A549 treated with RU486 at 1 μM for 4 hours (cell line): ENCODE results near the gene RAB40B. TPM values are rescaled to one million over a fixed set of nuclear protein-coding genes. Genes with fewer than 3 reads are reported as not detected.

Experiments
- total RNA-seq: library from RNA; stranded (reverse); fragments of 200-300 nt; extraction: Qiagen RNA extraction; gene quantifications from 5 replicates; pipeline ENCODE4 v1.2.3, GENCODE V29; 2022; ENCODE audit warnings: low read depth

The RAB40B gene, protein sequence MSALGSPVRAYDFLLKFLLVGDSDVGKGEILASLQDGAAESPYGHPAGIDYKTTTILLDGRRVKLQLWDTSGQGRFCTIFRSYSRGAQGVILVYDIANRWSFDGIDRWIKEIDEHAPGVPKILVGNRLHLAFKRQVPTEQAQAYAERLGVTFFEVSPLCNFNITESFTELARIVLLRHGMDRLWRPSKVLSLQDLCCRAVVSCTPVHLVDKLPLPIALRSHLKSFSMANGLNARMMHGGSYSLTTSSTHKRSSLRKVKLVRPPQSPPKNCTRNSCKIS
- total RNA-seq: 14.2 to 21.1 TPM (median 17.5 TPM) in 5 replicates

DNA sequence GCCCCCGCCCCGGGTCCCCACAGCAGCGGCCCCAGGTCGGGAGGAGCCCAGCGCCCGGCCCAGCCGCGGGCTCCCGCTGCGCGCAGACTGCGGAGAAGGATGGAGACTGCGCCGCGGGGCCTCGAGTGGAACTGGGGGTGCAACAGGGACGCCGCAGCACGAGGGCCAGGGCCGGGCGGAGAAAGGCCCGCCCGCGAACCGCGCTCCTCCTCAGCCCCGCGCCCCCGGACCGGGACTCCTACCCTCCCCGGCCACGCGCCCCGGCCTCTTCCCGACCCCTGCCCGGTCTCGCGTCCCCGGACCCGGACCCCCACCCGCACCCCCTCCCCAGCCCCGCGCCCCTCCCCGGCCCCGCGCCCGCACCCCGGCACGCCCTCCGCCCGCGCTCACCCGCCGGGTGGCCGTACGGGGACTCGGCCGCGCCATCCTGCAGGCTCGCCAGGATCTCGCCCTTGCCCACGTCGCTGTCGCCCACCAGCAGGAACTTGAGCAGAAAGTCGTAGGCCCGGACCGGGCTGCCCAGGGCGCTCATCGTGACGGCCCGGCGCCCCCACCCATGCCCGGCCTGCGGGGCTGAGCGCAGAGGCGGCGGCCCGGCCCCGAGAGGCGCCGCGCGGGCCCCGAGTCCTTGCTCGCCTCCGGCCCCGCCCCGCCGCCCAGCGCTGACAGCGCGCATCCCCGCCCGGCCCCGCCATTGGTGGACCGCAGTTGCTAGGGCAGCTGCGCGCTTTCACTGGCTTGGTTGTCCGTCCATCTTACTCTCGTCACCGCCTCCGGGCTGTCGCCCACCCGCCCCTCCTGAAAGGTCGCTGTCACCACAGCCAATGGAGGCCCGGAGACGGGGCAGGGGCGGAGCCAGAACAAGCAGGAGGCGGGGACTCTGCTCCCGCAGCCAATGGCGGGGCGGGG lies at the start of gene RAB40B:
TSS of gene RAB40B (minus strand) at position 634 of the 909 bp plus-strand sequence. CDS start at position 532, 102 bp downstream.

DNA sequence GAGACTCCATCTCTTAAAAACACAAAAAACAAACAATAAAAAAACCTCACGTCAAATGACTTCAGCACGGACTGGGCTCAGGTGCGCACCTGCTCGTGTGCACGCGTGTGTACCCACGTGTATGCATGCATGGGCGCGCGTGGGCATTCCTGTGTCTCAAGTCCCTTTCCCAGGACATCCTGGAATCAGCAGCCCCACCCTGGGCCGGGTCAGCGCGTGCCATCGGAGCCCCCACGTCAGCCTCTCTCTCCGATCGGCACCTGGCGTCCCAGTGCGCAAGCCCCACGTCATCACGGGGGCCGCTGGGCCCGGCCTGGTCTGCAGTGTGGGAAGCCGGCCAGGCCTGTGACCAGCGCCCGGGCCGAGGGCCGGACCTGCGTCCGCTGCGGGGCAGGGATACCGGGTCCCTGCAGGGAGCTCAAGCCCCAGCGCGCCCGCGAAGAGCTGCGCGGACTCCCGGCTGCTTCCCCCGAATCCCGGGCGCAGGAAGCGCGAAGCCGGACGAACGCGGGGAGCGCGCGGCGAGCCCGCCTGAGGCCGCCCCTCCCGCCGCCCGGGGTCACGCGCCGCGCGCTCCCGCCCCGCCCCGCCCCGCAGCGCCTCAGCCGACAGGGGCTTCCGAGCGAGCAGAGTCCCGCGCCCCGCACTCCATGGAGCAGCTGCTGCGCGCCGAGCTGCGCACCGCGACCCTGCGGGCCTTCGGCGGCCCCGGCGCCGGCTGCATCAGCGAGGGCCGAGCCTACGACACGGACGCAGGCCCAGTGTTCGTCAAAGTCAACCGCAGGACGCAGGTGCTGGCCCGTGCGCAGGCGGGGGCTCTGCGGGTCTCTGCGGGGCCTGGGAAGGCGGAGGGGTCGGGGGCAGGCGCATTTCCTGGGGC lies 36.7 kb upstream of the RAB40B start, which contains the start of gene FN3K:
TSS of gene FN3K (plus strand) at position 629 of the 880 bp plus-strand sequence. CDS start at position 651, 22 bp downstream.

DNA sequence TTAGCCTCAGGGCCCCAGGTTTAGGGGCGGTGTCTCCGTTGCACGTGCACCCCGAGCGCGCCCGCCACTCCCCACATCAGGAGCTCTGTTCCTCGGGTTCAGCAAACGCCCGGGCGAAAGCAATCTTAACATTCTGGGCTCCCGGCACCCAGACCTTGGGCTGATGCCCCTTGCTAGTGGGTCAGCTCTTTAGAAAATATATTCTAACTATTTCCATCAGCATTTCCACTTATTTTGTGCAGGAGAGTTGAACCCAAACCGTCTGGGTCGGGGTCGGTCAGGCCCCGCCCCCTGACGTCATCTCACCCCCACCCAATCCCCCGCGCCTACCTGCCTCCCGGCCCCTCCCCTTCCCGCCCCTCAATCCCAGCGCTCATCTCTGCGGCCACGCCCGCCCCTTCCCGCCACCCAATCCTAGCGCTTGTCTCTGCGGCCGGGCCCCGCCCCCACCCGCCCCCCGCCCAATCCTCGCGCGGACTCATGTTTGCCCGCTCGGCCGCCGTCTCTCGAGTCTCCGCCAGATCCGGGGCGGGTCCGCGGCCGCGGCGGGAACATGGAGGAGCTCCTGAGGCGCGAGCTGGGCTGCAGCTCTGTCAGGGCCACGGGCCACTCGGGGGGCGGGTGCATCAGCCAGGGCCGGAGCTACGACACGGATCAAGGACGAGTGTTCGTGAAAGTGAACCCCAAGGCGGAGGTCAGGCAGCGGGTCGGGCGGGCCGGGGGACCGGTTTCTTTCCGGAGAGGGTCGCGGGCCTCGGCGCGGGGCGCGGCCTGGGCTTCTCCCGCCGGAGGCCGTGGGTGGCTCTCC lies 17.9 kb upstream of the RAB40B start, which contains the start of gene FN3KRP:
TSS of gene FN3KRP (plus strand) at position 504 of the 808 bp plus-strand sequence. CDS start at position 554, 50 bp downstream.

DNA sequence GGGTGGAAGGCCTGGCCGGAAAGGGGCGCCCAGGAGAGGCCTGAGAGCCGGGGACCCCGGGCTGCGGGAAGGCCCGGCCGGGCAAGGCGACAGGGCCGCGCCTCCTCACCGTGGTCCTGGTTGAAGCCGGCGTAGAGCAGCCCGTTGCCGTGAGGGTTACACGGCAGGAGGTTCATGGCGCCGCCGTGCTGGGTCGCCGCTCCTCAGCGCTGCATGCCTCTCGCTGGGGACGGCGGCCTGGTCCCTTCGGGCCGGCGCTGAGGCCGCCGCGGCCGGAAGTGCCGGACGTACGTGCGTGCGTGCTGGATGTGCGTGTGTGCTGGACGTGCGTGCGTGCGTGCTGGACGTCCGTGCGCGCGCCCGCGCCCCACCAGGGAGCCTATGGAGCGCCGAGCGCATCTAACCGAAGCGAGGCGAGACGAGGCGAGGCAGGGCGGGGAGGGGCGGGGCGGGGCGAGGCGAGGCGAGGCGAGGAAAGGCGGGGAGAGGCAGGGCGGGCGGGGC lies 50.3 kb downstream of the RAB40B start, which contains the start of gene WDR45B:
TSS of gene WDR45B (minus strand) at position 280 of the 504 bp plus-strand sequence. CDS start at position 176, 104 bp downstream.

Other genes starting within 250 kb of the RAB40B start
- gene CYBC1, start 247.9 kb downstream of the RAB40B start, total RNA-seq: 44.7 to 61.2 TPM (median 59.1 TPM) in 5 replicates
- 52.1 to 64.1 TPM (median 55.2 TPM) in 5 replicates for gene NARF, start 240.0 kb downstream of the RAB40B start, total RNA-seq
- gene FOXK2, start 179.0 kb downstream of the RAB40B start, total RNA-seq: 44.6 to 57.7 TPM (median 48.6 TPM) in 5 replicates
- gene WDR45B, start 50.3 kb downstream of the RAB40B start, total RNA-seq: 90.6 to 100 TPM (median 95.7 TPM) in 5 replicates
- 59.0 to 65.7 TPM (median 62.3 TPM) in 5 replicates for gene FN3KRP, start 18.0 kb upstream of the RAB40B start, total RNA-seq
- 6.6 to 9.1 TPM (median 7.8 TPM) in 5 replicates for gene FN3K, start 36.9 kb upstream of the RAB40B start, total RNA-seq
- 52.2 to 82.2 TPM (median 77.3 TPM) in 5 replicates for gene TBCD, start 53.4 kb upstream of the RAB40B start, total RNA-seq
- gene ZNF750, start 141.3 kb upstream of the RAB40B start, total RNA-seq: not detected in 5 replicates